ENCODE data around the gene EID3.
"Not testable (repeated sequence)": the region's sequence is repeated elsewhere in the genome, so short reads cannot be mapped to it uniquely, and the experiment has no call there.

Gene EID3

DNA sequence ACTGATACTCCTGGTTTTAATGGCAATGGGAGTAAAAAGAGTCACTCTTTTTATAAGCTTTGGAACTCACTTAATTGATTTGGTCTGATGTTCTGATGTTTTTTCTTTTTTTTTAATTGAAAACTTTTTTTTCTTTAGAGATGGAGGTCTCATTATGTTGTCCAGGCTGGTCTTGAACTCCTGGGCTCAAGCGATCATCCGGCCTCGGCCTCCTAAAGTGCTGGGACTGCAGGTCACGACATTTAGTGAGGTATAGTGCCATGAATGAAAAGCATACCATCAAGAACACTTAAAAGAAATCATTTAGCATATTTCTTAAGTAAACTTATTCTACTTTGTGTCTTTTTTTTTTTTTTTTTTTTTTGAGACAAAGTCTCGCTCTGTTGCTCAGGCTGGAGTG is 12.7 kb upstream of the EID3 start:
- DNase-seq = no peak

- no peak for DNase-seq
Observed at GRCh38 chr12:104291867-104292524, 11.5 kb upstream of the EID3 start.

DNA sequence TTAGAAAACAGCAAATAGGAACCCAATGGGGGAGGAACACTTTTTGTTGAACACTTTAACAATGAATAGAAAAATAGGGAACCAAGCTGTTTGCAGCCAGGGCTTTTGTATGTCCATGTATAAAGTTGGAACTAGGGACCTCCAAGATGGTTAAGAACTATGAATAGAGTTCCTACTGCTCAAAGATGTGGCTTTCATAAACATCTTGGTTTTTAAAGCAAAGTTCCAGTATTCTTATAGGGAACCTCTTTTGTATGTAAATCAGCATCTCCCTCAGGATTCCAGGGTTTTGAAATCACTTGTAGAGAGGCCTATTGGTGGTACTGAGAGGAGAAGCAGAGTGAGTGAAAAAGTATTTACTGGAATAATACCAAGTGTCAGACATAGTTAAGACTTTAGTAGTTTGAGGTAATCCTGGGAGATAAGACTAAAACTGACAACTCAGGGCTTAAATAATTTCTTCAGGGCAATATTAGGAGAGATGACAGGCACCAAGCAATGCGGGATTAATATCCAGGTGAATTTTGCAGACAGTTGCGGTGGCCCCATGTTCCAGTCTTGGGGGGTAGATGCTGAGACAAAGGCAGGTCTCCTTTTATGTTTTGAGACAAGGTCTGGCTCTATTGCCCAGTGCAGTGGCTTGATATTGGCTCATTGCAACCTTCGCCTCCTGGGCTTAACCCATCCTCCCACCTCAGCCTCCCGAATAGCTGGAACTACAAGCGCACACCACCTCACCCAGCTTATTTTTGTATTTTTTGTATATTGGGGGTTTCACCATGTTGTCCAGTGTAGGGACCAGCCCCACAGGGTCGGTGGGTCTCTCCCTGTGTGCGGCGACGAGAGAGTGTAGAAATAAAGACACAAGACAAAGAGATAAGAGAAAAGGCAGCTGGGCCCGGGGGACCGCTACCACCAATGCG is 10.4 kb upstream of the EID3 start:
- DNase-seq = no peak

GRCh38 chr12:104294158-104294859 is 9.2 kb upstream of the EID3 start:
- DNase-seq = not testable (repeated sequence)

DNA sequence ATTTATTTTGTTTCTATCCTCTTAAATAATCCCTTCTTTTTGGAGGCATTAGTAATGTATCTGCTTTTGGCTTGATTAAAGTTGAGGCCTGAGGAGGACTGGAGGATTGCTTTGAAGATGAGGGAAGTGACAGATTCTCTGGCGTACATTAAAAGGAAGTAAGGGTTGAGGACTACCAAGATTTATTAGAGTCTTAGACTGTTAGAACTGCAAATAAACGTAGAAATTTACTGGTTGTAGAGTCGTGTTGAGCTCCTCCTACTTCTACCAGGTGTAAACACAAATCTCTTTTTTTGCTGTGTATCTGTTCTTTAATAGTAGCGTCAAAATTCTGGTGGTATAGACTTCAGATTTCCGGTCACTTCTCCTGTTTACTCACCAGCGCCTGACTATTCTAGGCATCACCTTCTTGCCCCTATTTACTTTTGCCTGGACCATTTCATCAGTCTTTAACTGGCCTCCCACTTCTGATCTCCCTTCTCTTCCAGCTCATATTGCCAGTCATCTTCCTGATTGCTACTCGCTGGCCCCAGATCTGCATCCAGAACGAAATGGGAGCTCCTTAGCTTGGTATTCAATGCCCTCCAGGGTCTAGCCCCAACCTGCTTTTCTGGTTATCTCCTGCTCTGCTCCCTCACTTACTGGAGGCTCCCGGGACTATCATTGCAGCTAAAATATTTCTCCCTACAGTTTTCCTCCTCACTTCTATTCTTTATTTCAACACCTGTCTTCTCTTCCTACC is 8.4 kb upstream of the EID3 start:
- DNase-seq = no peak

DNA sequence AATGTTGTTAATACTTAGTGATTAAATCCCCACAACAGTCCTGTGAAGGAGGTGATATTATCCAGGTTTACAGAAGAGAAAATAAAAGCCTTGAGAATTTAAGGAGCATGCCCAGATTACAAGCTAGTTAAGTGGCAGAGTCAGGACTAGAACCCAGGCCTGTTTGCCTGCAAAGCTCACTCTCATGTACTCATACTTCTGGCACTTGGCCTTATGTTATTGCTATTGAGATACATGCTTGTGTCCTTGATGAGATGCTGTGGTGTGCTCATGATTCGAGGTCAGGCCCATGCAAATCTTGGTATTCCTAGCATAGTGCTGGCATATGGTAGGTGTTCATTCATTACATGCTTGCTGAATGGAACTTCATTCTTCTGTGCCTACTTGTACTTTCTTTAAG is 7.6 kb upstream of the EID3 start:
- no peak for DNase-seq

- no peak for DNase-seq
Observed at GRCh38 chr12:104296718-104297117, 6.8 kb upstream of the EID3 start.

DNA sequence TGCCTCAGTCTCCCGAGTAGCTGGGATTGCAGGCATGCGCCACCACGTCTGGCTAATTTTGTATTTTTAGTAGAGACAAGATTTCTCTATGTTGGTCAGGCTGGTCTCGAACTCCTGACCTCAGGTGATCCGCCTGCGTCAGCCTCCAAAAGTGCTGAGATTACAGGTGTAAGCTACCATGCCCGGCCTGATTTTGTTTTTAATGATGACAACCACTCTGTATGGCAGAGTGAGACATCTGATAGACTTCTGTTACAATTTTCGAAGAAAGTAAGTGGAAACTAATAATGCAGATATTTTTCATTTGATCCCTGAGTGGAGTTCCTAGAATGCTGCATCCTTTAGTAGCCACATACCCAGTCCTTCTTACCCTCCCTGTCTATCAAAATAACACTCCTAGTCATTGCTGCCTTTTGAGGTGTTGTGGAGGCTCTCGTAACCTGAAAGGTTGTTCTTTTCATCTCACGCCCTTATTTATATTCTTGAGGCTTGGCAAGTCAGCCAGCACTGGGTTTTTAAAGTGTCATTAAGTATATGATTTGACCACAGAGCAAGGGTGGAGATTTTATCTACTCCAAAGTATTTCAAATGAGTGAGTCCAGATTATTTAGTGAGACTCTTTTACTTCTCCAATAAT is 5.9 kb upstream of the EID3 start:
- no peak for DNase-seq

DNA sequence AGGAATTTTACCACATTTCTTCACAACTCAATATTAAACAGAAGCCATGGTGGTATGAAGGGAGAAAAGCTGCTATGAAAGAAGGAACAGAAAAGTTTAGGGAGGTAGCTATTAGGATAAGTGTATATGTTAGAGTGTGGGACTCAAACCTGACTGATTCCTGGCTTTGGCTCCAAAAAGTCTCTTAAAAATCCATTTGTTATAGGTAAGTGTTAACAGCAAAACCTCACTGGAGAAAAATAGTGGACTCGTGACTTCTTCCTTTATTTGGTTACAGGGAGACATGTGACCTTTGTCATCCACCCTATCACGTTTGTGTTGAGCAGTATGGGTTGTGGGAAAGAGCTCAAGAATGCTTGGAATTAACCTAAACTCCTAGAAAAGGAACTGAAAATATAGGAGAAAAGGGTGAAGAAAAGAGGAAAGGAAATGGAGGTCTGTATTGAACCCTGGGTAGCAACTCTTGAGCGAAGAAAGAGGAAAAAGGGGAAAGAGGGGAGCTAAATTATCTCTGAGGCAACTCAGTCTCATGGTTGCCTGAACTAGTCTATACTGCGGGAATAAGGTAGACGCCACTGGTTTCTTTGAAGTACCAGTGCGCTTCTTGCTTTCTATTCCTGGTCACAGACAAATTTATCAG is 3.6 kb upstream of the EID3 start:
- DNase-seq = no peak

- DNase-seq = no peak
Observed at GRCh38 chr12:104304261-104305009, 896 bp downstream of the EID3 start.

GRCh38 chr12:104305349-104305748 is 1.8 kb downstream of the EID3 start:
- DNase-seq = no peak

DNA sequence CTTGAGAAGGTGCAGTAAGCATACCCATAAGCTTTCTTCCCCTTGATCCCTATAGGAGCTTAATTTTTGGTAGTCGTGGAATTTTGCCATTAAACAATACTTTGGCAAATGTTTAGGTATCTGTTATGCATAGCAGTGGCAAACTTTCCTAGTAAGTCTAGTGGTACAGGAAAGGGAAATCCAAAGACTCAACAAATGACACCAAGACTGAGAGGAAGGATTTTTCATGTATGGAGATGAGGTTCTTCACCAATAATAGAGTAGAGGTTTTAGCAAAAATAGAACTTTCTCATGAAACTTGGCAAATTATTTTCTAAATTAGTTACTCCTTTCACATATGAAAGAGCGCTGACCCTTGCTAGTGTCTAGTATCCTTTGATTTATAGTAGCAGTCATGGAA is 2.8 kb downstream of the EID3 start:
- DNase-seq = no peak

- DNase-seq = no peak
Observed at GRCh38 chr12:104306943-104307654, 3.6 kb downstream of the EID3 start.

DNA sequence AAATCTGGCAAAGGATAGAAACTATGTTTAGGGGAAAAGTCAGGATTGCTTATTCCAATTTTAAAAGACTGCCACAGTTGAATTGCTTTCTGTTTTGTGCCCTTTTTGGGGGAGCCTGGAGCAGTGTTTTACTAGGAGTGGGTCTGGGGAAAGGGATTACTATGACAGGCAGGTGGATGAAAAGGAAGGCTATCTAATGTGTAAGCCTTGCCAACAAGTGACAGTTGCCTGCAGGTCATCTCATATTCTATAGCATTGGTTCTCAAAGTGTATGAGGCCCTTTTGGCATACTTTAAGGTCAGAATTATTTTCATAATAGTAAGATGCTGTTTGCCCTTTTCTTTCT is 4.1 kb downstream of the EID3 start:
- DNase-seq = no peak

DNA sequence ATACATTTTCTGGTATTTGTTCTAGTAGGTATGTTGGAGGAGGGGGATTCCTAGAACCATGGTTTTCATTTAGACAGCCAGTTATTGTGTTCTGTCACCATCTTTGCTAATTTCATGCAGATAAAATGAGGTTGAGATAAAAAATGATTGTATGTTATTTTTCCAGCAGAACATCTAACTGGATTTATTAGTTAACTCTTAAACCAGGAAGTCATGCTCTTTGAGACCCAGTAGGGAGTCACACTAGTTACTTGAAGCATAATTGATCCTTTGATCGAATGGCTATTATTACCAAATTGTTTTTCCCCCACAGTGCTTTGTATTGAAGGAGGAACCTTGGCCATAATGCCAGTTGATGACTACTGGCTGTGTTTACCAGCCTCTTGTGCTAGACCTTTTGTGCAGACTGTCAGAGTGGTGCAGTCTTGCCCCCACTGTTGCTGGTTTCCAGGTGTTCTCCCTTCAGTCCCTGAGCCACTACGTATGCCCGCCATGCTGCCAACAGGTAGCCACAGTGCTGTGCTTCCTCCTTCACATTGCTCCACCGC is 6.0 kb downstream of the EID3 start:
- DNase-seq = no peak

GRCh38 chr12:104310751-104311633 is 7.5 kb downstream of the EID3 start:
- DNase-seq = no peak

- no peak for DNase-seq
Observed at GRCh38 chr12:104312202-104312601, 8.7 kb downstream of the EID3 start.

DNA sequence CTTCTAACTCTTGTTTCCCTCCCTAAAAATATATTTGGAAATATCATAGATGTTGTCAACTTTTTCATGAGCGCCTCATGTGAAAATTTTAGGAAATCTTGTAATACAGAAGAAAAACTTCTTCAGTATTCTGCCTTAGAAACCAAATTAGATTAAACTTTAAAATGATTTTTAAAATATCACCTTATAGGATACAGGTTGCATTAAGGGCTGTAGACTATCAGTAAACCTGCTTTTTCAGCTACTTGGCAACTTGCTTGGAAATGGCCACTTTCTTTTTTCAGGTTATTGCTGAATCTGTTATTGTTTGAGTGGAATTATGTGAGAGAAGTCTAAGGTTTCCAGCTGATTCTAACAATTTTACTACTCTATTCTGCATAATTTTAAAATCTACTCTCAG is 9.1 kb downstream of the EID3 start:
- no peak for DNase-seq

GRCh38 chr12:104313568-104314241 is 10.2 kb downstream of the EID3 start:
- no peak for DNase-seq
